GM21529 (cell line): ENCODE results near the gene TMEM212.
"Not testable (repeated sequence)": the region's sequence is repeated elsewhere in the genome, so short reads cannot be mapped to it uniquely, and the experiment has no call there.

Experiments
- ATAC-seq: cut with Tn5 transposase; IDR thresholded peaks from one replicate; pipeline ENCODE4 v1.9.1; 2021; ENCODE audit not compliant: unreplicated experiment

TMEM212 gene

DNA sequence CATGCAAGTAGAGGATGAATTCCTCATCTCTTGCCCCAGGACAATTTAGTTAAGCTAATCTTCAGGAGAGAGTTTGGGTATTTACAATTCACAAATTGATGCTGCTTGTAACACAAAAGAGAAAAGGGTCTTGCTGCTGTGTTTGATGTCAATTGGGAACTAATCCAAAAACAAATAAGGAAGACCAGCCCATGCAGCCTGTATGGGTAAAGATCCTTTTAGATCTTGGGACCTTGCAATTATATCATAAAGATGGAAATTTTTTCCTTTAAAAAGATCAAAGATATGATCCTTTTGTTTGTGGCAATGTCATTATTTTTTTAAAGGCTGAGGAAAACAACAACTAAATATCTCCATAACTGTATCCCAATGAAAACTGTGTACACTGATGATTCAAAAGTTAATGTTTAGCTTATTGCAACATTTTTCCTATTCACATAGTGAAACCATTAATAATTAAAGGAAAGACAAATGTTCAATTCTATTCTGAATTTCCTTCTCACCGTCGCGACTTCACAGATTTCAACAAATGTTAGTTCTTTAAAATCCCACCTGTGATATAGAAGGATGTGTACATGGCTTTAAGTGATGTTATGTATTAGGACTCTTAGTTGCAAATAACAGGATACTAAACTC, 40.2 kb downstream of the TMEM212 start:
- ATAC-seq: no peak

DNA sequence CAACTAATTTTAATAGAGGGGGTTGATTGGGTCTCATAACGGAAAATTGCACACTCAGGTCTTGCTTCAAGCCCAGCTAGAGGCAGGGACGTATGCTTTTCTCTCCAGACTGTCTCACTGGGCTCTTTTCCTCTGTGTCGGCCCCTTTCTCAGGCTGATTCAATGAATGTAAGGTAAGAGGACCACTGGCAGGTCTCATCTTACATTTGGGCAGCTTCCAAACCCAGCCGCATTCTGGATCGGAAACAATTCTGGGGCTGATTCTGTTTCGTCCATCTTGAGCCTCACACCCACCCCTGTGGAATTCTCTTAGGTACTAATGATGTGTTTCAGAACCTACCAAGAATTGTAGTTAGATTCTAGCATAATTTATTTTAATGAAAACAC, 40.7 kb downstream of the TMEM212 start:
- ATAC-seq: no peak

- ATAC-seq: no peak
Observed at GRCh38 chr3:171888466-171888865, 45.3 kb downstream of the TMEM212 start.

DNA sequence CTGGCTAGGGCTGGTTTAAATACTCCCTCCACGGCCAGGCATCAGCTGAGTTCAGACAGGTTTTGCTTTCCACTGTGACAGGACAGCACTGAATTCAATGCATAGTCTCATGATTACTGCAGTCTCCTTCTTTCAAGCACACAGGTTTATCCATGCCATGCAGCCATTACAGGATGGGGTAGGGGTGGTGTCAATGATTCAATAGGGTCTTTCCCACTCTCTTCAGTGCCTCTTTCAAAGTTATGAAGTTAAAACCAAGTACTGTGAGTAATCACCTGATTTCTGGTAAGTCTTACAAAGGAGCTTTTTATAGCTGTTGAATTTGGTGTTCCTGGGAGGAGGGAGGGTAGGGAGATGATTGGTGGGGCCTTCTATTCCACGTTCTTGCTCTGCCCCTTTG, 47.2 kb downstream of the TMEM212 start:
- ATAC-seq: no peak

- ATAC-seq: no peak
Observed at GRCh38 chr3:171892457-171892856, 49.3 kb downstream of the TMEM212 start.

DNA sequence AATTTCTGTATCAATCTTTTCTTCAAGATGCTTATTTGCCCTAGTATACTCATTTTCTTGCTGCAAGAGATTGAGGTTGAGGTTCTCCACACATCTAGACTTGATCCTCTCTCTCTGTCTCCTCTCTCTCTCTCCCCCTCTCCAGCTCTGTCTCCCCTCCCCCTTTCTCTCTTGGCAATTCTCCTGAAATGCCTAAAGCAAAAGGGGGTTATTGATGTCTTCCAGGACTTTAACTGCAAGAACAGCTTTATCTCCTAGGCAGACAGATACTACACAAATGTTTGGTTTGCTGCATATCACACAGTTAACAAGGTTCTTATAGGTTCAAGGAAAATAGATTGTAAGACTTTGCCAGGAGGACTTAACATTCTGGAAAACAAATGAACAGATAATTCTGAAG, 52.1 kb downstream of the TMEM212 start:
- no peak for ATAC-seq

GRCh38 chr3:171895900-171896299, 52.8 kb downstream of the TMEM212 start:
- no peak for ATAC-seq

GRCh38 chr3:171896316-171896715, 53.2 kb downstream of the TMEM212 start:
- no peak for ATAC-seq

DNA sequence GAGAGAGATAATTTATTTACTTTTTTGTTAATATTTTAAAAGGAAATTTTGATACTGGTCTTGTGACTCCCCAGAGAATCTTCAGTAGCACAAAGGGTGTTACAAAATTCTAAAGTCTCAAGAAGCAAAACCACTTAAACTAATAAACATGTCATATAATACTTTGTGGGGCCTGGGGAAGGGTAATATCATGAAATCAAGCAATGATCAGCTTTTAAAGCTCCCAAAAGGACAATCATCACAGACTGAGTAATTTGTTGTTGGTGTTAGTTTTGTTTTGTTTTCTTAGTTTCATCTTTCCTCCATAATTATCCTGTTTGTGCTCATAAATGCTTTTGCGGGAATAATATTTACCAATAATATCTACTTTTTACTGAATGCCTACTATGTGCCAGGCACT, 55.0 kb downstream of the TMEM212 start:
- no peak for ATAC-seq

DNA sequence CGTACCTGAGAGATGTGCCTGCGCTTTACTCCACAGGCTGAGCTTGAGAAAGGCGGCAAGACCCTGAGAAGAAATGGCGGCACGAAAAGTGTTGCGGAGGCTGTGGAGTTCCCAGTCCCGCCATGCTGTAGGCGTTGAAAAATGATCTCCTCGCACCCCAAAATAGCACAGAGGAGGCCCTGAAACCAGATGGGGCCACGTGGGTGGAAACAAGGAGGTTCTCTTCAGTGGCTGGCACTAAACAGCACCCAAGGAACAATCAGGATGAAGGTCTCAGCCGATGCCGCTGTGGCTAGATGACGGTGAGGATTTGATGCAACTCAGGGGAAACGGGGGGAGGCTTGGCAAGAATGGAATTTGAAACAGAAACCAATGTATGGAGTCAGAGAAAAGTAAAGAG, 57.3 kb downstream of the TMEM212 start:
- ATAC-seq: no peak

DNA sequence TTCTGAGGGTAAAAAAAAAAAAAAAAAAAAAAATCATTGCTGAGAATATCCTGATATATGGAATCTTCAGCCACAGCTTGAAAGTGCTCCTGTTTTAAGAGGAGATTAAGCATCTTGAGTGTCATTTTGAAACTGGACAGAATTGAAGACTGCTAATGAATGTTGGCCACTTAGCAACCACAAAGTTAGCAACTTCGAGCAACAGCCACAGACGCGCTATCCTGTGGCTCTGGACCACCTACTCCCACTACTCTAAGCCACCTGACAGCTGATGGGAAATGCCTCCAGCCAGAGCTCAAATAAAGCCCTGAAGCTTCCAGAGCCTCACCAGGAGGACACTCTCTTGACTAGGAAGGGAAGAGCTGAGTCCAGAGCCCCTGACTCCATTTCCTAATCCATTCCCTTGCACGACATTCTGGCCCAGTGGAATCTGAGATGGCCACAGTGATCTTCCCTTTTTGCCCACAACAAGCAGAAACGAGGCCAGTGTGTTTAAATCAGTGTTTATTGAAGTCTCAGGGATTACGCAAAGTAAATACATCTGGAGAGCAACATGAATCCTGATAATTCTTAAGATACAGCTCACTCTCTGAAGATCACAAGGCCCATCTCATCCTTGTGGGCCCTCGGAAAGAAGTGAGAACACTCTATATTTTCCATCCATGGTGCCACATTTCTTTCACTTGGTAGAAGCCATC, 58.6 kb downstream of the TMEM212 start:
- no peak for ATAC-seq

- ATAC-seq: no peak
Observed at GRCh38 chr3:171904829-171905228, 61.7 kb downstream of the TMEM212 start.

DNA sequence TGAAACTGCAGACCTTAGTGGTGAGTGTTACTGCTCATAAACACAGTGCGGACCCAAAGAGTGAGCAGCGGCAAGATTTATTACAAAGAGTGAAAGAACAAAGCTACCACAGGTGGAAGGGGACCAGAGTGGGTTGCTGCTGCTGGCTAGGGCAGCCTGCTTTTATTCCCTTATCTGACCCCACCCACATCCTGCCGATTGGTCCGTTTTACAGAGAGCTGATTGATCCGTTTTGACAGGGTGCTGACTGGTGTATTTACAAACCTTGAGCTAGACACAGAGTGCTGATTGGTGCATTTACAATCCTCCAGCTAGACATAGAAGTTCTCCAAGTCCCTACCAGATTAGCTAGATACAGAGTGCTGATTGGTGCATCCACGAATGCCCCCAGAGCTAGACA, 63.4 kb downstream of the TMEM212 start:
- ATAC-seq: not testable (repeated sequence)

DNA sequence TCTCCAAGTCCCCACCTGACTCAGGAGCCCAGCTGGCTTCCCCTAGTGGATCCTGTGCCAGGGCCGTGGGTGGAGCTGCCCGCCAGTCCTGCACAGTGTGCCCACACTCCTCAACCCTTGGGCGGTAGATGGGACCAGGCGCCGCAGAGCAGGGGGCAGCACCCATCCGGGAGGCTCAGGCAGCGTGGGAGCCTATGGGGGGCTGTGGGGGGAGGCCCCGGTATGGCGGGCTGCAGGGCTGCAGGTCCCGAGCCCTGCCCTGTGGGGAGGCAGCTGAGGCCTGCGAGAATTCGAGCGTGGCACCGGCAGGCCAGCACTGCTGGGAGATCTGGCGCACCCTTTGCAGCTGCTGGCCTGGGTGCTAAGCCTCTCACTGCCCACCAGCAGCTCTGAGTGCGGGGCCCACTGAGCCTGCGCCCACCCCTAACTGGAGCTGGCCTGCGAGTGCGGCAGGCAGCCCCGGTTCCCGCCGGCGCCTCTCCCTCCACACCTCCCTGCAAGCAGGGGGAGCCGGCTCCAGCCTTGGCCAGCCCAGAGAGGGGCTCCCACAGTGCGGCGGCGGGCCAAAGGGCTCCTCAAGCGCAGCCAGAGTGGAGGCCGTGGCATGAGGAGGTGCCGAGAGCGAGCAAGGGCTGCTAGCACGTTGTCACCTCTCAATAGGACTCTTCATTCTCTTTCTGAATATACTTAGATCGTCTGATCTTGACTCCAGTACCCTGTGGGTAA, 64.0 kb downstream of the TMEM212 start:
- no peak for ATAC-seq

GRCh38 chr3:171907761-171908160, 64.6 kb downstream of the TMEM212 start:
- no peak for ATAC-seq

DNA sequence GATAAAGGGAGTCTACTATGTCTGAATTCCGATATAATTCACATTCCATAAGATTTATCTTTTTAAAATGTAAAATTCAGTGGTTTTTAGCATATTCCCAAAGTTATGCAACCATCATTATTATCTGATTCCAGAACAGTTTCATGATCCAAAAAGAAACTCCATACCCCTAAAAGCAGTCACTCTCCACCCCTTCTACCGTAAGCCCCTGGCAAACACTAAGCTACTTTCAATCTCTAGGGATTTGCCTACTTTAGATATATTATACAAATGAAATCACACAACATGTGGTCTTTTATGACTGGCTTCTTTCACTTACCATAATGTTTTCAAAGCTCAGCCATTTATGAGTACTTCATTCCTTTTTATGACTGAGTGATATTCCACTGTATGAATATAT, 65.6 kb downstream of the TMEM212 start:
- no peak for ATAC-seq
